Activated T-helper 17 cell treated with anti-CD3 and anti-CD28 coated beads, Interleukin-2, amount 50 U/mL, for 72 hours (primary cell): Measurements from ENCODE around the gene ZSWIM9. TPM values are rescaled to one million over a fixed set of nuclear protein-coding genes. Genes with fewer than 3 reads are reported as not detected.
A peak's percentile ranks its signal among the peaks of the same experiment; 100 is the strongest.
"Not testable (repeated sequence)": the region's sequence is repeated elsewhere in the genome, so short reads cannot be mapped to it uniquely, and the experiment has no call there.

Experiments
- ATAC-seq: fragments of 150-1000 bp; cut with Tn5 transposase; replicated peaks from 2 replicates; pipeline ENCODE4 v1.10.0; 2021; ENCODE audit warnings: mild to moderate bottlenecking, moderate library complexity
- H3K27ac Mint-ChIP-seq: one replicate; pipeline ENCODE4 v1.8.0; 2022; ENCODE audit warnings: mixed read lengths
- H3K27me3 Mint-ChIP-seq: one replicate; pipeline ENCODE4 v1.8.0; 2022; ENCODE audit warnings: mixed read lengths
- H3K36me3 Mint-ChIP-seq: one replicate; pipeline ENCODE4 v1.8.0; 2022; ENCODE audit warnings: low read depth, mild to moderate bottlenecking, mixed read lengths
- H3K4me1 Mint-ChIP-seq: one replicate; pipeline ENCODE4 v1.8.0; 2022; ENCODE audit warnings: mixed read lengths
- H3K4me3 Mint-ChIP-seq: one replicate; pipeline ENCODE4 v1.8.0; 2022; ENCODE audit warnings: mild to moderate bottlenecking, mixed read lengths
- H3K9me3 Mint-ChIP-seq: one replicate; pipeline ENCODE4 v1.8.0; 2022; ENCODE audit warnings: mixed read lengths
- total RNA-seq, 2 donors: library from RNA; stranded (reverse); gene quantifications; one replicate each; pipeline ENCODE4 v1.2.3, GENCODE V29; 2022

ZSWIM9 gene
- total RNA-seq, 2 donors from 2014 or later = 9.9 to 11.3 TPM

GRCh38 chr19:48216933-48217332 is 46.5 kb downstream of the ZSWIM9 start:
- ATAC-seq = no peak
- Mint-ChIP-seq H3K27me3 (no peaks in the 10 kb centered on the region), H3K27ac (no peak overlapping the region), H3K4me1 (peaks cover 5% of the 10 kb centered on the region), H3K9me3 (no peaks in the 10 kb centered on the region), H3K36me3 (peaks cover 99% of the 10 kb centered on the region), H3K4me3 (no peak overlapping the region)

GRCh38 chr19:48218997-48219396 is 48.5 kb downstream of the ZSWIM9 start:
- no peak for ATAC-seq
- Mint-ChIP-seq H3K27me3 (no peaks in the 10 kb centered on the region), H3K4me1 (peaks cover 5% of the 10 kb centered on the region), H3K9me3 (no peaks in the 10 kb centered on the region), H3K4me3 (no peak overlapping the region), H3K36me3 (peaks cover 100% of the 10 kb centered on the region), H3K27ac (peak overlapping the region; percentile 48)

- Mint-ChIP-seq H3K27ac (peak overlapping the region; percentile 30), H3K36me3 (peaks cover 100% of the 10 kb centered on the region)
Measured at GRCh38 chr19:48220784-48221183, 50.3 kb downstream of the ZSWIM9 start.

GRCh38 chr19:48221628-48222027 is 51.1 kb downstream of the ZSWIM9 start:
- Mint-ChIP-seq H3K27ac (peak overlapping the region; percentile 49), H3K27me3 (no peaks in the 10 kb centered on the region), H3K4me3 (no peak overlapping the region), H3K4me1 (no peaks in the 10 kb centered on the region), H3K36me3 (peaks cover 99% of the 10 kb centered on the region), H3K9me3 (no peaks in the 10 kb centered on the region)
- no peak for ATAC-seq

More at GRCh38 chr19:48220784-48221183, 50.3 kb downstream of the ZSWIM9 start:
- H3K4me3 Mint-ChIP-seq, H3K4me1 Mint-ChIP-seq, ATAC-seq, H3K9me3 Mint-ChIP-seq, H3K27me3 Mint-ChIP-seq: not testable (repeated sequence)

GRCh38 chr19:48230555-48231129 is 60.2 kb downstream of the ZSWIM9 start:
- peak overlapping the region; percentile 21 for H3K27ac Mint-ChIP-seq
- no peaks in the 10 kb centered on the region for H3K27me3 Mint-ChIP-seq
- peaks cover 99% of the 10 kb centered on the region for H3K36me3 Mint-ChIP-seq
- H3K4me3 Mint-ChIP-seq = peak overlapping the region; percentile 15
- ATAC-seq = peak; percentile 98
- no peaks in the 10 kb centered on the region for H3K9me3 Mint-ChIP-seq
- H3K4me1 Mint-ChIP-seq = peaks cover 13% of the 10 kb centered on the region

GRCh38 chr19:48237057-48237456 is 66.6 kb downstream of the ZSWIM9 start:
- Mint-ChIP-seq H3K27ac (no peak overlapping the region), H3K9me3 (no peaks in the 10 kb centered on the region), H3K4me1 (peaks cover 34% of the 10 kb centered on the region), H3K27me3 (no peaks in the 10 kb centered on the region), H3K4me3 (no peak overlapping the region), H3K36me3 (peaks cover 97% of the 10 kb centered on the region)
- ATAC-seq = no peak

GRCh38 chr19:48239120-48239519 is 68.6 kb downstream of the ZSWIM9 start:
- H3K4me3 Mint-ChIP-seq = peak overlapping the region; percentile 59
- no peaks in the 10 kb centered on the region for H3K27me3 Mint-ChIP-seq
- peak overlapping the region; percentile 77 for H3K27ac Mint-ChIP-seq
- ATAC-seq = peak; percentile 68
- H3K9me3 Mint-ChIP-seq = no peaks in the 10 kb centered on the region
- H3K36me3 Mint-ChIP-seq = peaks cover 91% of the 10 kb centered on the region
- peaks cover 31% of the 10 kb centered on the region for H3K4me1 Mint-ChIP-seq

GRCh38 chr19:48239582-48240141 is 69.2 kb downstream of the ZSWIM9 start:
- peak overlapping the region; percentile 59 for H3K4me3 Mint-ChIP-seq
- H3K9me3 Mint-ChIP-seq = no peaks in the 10 kb centered on the region
- peak overlapping the region; percentile 77 for H3K27ac Mint-ChIP-seq
- H3K27me3 Mint-ChIP-seq = no peaks in the 10 kb centered on the region
- no peak for ATAC-seq
- peaks cover 37% of the 10 kb centered on the region for H3K4me1 Mint-ChIP-seq
- peaks cover 91% of the 10 kb centered on the region for H3K36me3 Mint-ChIP-seq

- H3K36me3 Mint-ChIP-seq = peaks cover 93% of the 10 kb centered on the region
- H3K4me1 Mint-ChIP-seq = peaks cover 42% of the 10 kb centered on the region
- not testable (repeated sequence) for H3K27me3 Mint-ChIP-seq, H3K9me3 Mint-ChIP-seq
- H3K27ac Mint-ChIP-seq = peak overlapping the region; percentile 88
- peak; percentile 66 for ATAC-seq
- H3K4me3 Mint-ChIP-seq = peak overlapping the region; percentile 56
Measured at GRCh38 chr19:48241771-48242170, 71.3 kb downstream of the ZSWIM9 start.

GRCh38 chr19:48244281-48244680 is 73.8 kb downstream of the ZSWIM9 start:
- Mint-ChIP-seq H3K36me3 (peaks cover 91% of the 10 kb centered on the region), H3K27me3 (no peaks in the 10 kb centered on the region), H3K27ac (peak overlapping the region; percentile 74), H3K4me1 (peaks cover 31% of the 10 kb centered on the region), H3K4me3 (peak overlapping the region; percentile 78), H3K9me3 (no peaks in the 10 kb centered on the region)
- peak; percentile 78 for ATAC-seq

- Mint-ChIP-seq H3K27ac (peak overlapping the region; percentile 9), H3K4me1 (peaks cover 35% of the 10 kb centered on the region), H3K9me3 (no peaks in the 10 kb centered on the region), H3K4me3 (peak overlapping the region; percentile 67), H3K27me3 (no peaks in the 10 kb centered on the region), H3K36me3 (peaks cover 79% of the 10 kb centered on the region)
- no peak for ATAC-seq
Measured at GRCh38 chr19:48246101-48246500, 75.6 kb downstream of the ZSWIM9 start.

- Mint-ChIP-seq H3K4me1 (peaks cover 39% of the 10 kb centered on the region), H3K9me3 (no peaks in the 10 kb centered on the region), H3K36me3 (peaks cover 68% of the 10 kb centered on the region), H3K27ac (peak overlapping the region; percentile 9), H3K4me3 (peak overlapping the region; percentile 67), H3K27me3 (no peaks in the 10 kb centered on the region)
- ATAC-seq = no peak
Measured at GRCh38 chr19:48247212-48247611, 76.7 kb downstream of the ZSWIM9 start.

Other genes with a start within 250 kb of the ZSWIM9 start
- not detected for gene BSPH1, start 178.5 kb upstream of the ZSWIM9 start, total RNA-seq
- gene ELSPBP1, start 176.0 kb upstream of the ZSWIM9 start, total RNA-seq = not detected
- gene CABP5, start 126.6 kb upstream of the ZSWIM9 start, total RNA-seq = not detected
- 10 to 100 TPM in 1 of 2 donors, 1 to 10 TPM in 1; 9.0 to 57.2 TPM for gene PLA2G4C, start 59.9 kb upstream of the ZSWIM9 start, total RNA-seq
- 100 to 1,000 TPM; 154 to 206 TPM for gene LIG1, start 336 bp upstream of the ZSWIM9 start, total RNA-seq
- gene CARD8, start 85.2 kb downstream of the ZSWIM9 start, total RNA-seq = 100 to 1,000 TPM; 161 to 244 TPM
- gene ZNF114, start 99.4 kb downstream of the ZSWIM9 start, total RNA-seq = 1 to 10 TPM in 1 of 2 donors, not detected in 1; 1.4 TPM
- gene EMP3, start 154.9 kb downstream of the ZSWIM9 start, total RNA-seq = 100 to 1,000 TPM; 190 to 192 TPM
- gene TMEM143, start 193.3 kb downstream of the ZSWIM9 start, total RNA-seq = 10 to 100 TPM; 20.5 to 33.7 TPM
- not detected for gene SYNGR4, start 193.7 kb downstream of the ZSWIM9 start, total RNA-seq
- gene KDELR1, start 220.9 kb downstream of the ZSWIM9 start, total RNA-seq = 10 to 100 TPM; 73.8 to 97.0 TPM
- 1 to 10 TPM in 1 of 2 donors, under 1 TPM in 1; 0.28 to 1.2 TPM for gene GRIN2D, start 223.0 kb downstream of the ZSWIM9 start, total RNA-seq